Activated effector memory CD4-positive, alpha-beta T cell treated with anti-CD3 and anti-CD28 coated beads, Interleukin-2, amount 50 U/mL, for 16 hours (primary cell): Measurements from ENCODE around the gene SPTBN4.

Source experiments
- DNase-seq: peaks from one replicate; pipeline ENCODE4 v3.0.0-alpha.2; 2020

Gene SPTBN4

DNA sequence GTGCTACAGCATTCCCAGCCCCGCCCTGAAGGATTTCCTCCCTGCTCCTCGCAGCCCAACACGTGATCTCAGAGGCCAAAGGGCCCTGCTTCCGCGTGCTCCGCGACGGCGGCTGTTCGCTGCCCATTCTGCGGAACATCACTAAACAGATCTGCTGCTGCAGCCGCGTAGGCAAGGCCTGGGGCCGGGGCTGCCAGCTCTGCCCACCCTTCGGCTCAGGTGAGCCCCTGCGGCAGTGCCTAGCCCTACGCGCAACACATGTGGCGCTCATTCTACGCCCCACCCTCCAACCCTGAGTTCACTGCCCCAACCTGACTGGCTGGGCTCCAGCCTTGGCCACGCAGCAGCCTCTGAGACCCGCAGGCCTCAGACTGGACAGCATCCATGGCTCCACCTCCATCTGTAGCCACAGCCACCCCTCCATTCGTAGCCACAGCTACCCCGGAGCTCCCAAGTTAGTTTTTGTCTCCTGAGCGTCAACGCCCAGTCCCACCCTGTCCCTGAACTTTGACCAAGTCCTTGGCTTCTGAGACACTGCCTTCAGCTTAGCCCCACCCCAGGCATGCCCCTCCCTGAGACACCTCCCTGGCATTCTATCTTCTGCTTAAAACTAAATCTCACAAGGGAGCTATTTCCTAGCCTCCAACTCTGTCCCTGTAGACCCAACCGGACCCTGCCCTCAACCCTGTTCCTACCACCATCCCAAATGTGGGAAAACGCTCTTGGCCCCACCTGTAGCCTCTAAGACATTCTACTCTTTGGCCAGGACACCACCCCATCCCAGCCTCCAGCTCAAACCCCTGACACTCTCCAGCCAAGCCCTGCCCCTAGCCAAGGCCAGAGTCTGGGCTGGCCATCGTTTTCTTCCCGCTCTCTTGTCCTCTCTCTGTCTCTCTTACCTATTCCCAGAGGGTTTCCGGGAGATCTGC, 140.8 kb downstream of the SPTBN4 start:
- no peak for DNase-seq

DNA sequence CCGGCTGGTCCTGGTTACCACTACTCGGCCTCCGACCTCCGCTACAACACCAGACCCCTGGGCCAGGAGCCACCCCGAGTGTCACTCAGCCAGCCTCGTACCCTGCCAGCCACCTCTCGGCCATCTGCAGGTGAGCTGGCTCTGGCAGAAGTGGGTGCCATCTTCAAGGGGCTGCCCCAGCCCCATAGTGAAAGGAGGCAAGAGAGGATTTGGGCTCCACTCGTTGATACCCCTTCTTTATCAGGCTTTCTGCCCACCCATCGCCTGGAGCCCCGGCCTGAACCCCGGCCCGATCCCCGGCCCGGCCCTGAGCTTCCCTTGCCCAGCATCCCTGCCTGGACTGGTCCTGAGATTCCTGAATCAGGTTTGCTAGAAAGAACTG, 141.4 kb downstream of the SPTBN4 start:
- no peak for DNase-seq

GRCh38 chr19:40608957-40609356, 142.2 kb downstream of the SPTBN4 start:
- DNase-seq, result no peak

GRCh38 chr19:40609561-40610395, 143.0 kb downstream of the SPTBN4 start:
- peak; percentile 95 for DNase-seq

GRCh38 chr19:40610396-40611064, 143.7 kb downstream of the SPTBN4 start:
- peak; percentile 86 for DNase-seq

- DNase-seq, result peak; percentile 74
Measured at GRCh38 chr19:40611096-40611495, 144.3 kb downstream of the SPTBN4 start.

DNA sequence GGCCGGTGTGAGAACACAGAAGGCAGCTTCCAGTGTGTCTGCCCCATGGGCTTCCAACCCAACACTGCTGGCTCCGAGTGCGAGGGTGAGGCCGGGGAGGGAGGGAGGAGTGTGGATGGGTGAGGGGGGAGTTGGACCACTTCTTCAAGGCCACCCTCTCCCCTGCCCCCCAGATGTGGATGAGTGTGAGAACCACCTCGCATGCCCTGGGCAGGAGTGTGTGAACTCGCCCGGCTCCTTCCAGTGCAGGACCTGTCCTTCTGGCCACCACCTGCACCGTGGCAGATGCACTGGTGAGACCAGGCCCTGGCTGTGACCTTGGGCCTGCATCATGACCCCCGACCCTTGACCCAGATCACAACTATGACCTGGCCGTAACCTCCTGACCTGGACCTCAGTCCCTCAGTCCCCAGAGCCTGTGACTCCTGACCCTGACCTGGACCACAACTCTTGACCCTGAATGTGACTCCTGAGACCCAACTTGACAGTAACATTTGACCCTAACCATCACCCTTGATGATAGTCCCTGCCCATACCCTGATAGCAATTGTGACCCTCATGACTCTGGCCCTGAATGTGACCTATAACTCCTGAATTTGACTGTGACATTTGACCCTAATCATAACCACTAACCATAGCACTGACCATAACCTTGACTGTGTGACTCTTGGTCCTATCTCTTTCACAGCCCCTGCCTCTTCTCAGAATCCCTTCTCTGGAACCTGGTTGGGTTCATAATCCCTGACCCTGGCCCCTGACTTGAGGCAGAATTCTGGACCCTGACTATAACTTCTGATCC, 145.3 kb downstream of the SPTBN4 start:
- DNase-seq, result no peak

- peak; percentile 89 for DNase-seq
Measured at GRCh38 chr19:40612831-40613689, 146.3 kb downstream of the SPTBN4 start.

DNA sequence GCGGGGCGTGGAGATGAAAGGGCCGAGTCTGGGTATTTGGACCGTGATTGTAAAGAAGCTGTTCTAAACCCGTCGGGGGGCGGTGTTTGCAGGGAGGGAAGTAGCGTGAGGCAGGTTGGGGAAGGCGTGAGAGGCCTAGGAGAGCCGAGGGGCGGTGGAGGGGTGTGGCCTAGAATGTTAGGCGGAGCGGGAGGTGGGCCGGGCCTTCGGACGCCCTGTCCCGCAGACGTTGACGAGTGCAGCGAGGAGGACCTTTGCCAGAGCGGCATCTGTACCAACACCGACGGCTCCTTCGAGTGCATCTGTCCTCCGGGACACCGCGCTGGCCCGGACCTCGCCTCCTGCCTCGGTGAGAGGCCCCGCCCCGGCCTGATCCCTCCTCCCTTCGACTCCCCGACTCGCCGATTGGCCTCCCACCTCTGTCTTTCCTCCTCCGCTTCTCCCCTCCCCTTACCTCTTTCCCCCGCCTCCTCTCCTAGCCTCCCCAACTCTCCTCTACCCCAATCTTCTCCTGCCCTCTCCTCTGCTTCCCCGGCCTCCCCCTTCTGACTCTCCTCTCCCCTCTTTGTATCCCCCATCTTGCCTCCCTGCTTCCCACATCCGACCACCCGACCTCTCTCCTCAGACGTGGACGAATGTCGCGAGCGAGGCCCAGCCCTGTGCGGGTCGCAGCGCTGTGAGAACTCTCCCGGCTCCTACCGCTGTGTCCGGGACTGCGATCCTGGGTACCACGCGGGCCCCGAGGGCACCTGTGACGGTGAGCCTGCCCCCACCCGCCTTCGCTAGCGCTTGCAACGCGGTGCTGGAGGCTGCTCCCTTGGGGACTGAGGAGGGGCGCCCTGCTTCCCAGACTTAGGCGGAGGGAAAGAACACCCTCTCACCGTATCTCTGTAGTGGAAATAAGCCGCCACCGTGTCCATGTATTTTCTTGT, 147.2 kb downstream of the SPTBN4 start:
- DNase-seq, result peak; percentile 95

GRCh38 chr19:40614622-40615411, 148.0 kb downstream of the SPTBN4 start:
- peak; percentile 97 for DNase-seq

DNA sequence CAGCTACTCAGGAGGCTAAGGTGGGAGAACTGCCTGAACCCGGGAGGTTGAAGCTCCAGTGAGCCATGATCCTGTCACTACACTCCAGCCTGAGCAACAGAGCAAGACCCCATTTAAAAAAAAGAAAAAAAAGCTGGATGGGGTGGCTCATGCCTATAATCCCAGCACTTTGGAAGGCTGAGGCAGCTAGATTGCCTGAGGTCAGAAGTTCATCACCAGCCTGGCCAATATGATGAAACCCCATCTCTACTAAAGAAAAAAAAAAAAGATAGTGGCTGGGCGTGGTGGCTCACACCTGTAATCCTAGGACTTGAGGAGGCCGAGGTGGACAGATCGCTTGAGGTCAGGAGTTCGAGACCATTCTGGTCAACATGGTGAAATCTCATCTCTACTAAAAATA, 149.4 kb downstream of the SPTBN4 start:
- DNase-seq, result no peak

DNA sequence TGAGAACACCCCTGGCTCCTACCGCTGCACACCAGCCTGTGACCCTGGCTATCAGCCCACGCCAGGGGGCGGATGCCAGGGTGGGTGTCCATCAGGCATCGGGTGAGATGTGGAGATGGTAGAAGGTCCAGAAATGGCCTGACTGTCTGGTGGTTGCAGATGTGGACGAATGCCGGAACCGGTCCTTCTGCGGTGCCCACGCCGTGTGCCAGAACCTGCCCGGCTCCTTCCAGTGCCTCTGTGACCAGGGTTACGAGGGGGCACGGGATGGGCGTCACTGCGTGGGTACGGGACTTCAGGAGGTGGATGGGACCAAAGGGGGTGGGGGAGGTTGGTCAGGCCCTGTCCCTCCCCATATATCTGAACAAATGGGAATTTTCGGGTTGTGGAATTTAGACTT, 150.1 kb downstream of the SPTBN4 start:
- DNase-seq, result no peak

- DNase-seq, result no peak
Measured at GRCh38 chr19:40617961-40618360, 151.2 kb downstream of the SPTBN4 start.

DNA sequence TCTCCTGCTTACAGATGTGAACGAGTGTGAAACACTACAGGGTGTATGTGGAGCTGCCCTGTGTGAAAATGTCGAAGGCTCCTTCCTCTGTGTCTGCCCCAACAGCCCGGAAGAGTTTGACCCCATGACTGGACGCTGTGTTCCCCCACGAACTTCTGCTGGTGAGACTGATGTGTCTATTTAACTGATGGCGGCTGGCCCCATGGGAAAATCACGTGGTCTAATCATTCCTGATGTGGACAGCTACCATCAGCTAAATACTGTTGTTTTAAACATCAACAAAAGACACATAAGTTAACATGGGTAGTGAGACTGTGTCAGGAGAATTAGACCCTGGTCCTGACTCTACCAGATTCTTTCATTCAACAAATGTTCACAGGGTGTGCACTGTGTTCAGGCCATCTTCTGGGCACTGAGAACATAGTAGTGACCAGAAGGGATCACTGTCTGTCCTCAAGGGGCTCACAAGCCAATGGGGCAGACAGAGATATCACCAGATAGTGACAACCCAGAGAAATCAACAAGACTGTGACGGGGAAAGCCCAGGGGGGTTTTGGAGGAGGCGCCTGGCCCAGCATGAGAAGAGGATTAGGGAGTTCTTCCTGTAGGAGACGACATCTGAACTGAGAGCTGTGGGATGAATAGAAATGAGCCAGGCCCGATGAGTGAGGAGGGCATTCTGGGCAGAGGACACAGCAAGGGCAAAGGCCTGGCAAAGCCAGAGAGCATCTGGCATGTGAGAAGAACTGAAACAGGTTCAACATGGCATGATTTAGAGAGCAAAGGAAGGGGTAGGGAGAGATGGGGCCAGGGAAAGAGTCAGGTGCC, 152.7 kb downstream of the SPTBN4 start:
- DNase-seq, result no peak

- no peak for DNase-seq
Measured at GRCh38 chr19:40620161-40620485, 153.3 kb downstream of the SPTBN4 start.

GRCh38 chr19:40621283-40621682, 154.5 kb downstream of the SPTBN4 start:
- no peak for DNase-seq

- DNase-seq, result no peak
Measured at GRCh38 chr19:40621966-40622772, 155.4 kb downstream of the SPTBN4 start.

DNA sequence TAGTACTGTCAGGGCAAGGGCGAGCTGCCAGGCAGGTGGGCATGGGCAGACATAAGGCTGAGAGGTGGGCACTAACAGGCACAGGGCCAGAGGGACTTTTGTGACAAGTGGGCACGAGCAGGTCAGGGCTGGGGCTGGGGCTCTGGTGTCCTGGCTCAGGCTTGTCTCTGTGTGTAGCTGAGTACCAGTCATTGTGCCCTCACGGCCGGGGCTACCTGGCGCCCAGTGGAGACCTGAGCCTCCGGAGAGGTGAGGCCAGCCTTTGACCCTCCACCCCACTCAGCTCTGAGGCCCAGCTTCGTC, 155.9 kb downstream of the SPTBN4 start:
- DNase-seq, result no peak
